Choroid plexus epithelial cell (primary cell): ENCODE results near the gene CHST7.

ENCODE experiments used
- DNase-seq: peaks from one replicate; pipeline ENCODE4 v3.0.0-alpha.2; 2010; ENCODE audit warnings: low read depth
- H3K4me3 ChIP-seq: 2 replicates; pipeline ENCODE4 v1.5.1; 2011; ENCODE audit warnings: low read depth, mild to moderate bottlenecking, control low read depth, low read length, moderate library complexity
- TF ChIP-seq, protein P1 (sequence below): conservative IDR thresholded peaks from 2 replicates; pipeline ENCODE4 v1.5.1; 2011; ENCODE audit warnings: low read depth, mild to moderate bottlenecking, control low read depth, inconsistent platforms, low read length, moderate library complexity

CHST7 gene

GRCh38 chrX:46567388-46567787 lies 6.2 kb upstream of the CHST7 start:
- no peak for DNase-seq
- H3K4me3 ChIP-seq, result no peak overlapping the region
- TF ChIP-seq, protein P1, sequence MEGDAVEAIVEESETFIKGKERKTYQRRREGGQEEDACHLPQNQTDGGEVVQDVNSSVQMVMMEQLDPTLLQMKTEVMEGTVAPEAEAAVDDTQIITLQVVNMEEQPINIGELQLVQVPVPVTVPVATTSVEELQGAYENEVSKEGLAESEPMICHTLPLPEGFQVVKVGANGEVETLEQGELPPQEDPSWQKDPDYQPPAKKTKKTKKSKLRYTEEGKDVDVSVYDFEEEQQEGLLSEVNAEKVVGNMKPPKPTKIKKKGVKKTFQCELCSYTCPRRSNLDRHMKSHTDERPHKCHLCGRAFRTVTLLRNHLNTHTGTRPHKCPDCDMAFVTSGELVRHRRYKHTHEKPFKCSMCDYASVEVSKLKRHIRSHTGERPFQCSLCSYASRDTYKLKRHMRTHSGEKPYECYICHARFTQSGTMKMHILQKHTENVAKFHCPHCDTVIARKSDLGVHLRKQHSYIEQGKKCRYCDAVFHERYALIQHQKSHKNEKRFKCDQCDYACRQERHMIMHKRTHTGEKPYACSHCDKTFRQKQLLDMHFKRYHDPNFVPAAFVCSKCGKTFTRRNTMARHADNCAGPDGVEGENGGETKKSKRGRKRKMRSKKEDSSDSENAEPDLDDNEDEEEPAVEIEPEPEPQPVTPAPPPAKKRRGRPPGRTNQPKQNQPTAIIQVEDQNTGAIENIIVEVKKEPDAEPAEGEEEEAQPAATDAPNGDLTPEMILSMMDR, result no peak

- TF ChIP-seq, protein P1, result no peak
- DNase-seq, result no peak
- H3K4me3 ChIP-seq, result no peak overlapping the region
Observed at GRCh38 chrX:46569621-46570020, 3.9 kb upstream of the CHST7 start.

DNA sequence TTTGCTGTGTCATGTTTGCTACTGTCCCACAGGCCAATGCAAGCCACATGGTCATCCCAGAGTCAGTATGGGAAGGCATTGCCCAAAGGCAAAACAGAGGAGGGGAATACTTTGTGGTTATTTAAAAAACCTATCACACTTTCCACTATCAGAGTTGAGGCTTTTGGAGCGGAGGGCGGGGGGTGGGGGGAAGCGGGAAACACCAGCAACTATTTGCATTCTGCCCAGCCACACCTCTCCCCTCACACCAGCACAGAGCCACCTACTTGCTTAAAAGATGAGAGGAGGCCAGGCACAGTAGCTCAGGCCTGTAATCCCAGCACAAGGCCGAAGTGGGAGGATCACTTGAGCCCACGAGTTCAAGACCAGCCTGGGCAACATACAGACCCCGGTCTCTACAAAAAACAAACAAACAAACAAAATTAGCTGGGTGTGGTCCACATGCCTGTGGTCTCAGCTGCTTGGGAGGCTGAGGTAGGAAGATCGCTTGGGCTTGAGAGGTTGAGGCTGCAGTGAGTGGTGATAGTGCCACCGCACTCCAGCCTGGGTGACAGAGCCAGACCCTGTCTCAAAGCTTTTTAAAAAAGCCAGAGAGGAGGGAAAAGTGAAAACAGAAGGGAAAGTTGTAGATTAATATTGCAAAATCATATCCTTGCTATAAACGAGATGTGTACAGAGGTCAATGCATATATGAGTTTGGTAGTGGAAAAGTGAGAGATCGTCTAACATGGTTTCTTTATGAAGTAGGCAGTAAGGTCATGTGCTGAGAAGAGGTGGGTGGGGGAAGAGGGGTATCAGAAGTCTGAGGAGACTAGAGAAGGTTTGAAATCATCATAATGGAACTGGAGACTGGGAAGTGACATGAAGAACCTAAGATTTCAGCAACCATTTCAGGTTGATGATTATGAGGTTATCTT lies 1.9 kb upstream of the CHST7 start:
- H3K4me3 ChIP-seq, result no peak overlapping the region
- no peak for DNase-seq
- TF ChIP-seq, protein P1, result no peak

GRCh38 chrX:46572340-46572936 lies 1.1 kb upstream of the CHST7 start:
- DNase-seq, result no peak
- TF ChIP-seq, protein P1, result peak; percentile 26
- H3K4me3 ChIP-seq, result no peak overlapping the region

DNA sequence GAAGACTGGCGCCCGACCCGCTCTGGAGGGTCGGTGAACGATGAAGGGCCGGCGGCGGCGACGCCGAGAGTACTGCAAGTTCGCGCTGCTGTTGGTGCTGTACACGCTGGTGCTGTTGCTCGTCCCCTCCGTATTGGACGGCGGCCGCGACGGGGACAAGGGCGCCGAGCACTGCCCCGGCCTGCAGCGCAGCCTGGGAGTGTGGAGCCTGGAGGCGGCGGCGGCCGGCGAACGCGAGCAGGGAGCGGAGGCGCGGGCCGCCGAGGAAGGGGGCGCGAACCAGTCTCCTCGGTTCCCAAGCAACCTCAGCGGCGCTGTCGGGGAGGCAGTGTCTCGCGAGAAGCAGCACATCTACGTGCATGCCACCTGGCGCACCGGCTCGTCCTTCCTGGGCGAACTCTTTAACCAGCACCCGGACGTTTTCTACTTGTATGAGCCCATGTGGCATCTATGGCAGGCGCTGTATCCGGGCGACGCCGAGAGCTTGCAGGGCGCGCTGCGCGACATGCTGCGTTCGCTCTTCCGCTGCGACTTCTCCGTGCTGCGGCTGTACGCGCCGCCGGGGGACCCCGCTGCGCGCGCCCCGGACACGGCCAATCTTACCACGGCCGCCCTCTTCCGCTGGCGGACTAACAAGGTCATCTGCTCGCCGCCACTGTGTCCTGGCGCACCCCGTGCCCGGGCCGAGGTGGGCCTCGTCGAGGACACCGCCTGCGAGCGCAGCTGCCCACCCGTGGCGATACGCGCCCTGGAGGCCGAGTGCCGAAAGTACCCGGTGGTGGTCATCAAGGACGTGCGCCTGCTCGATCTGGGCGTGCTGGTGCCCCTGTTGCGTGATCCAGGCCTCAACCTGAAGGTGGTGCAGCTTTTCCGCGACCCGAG lies 568 bp downstream of the CHST7 start:
- TF ChIP-seq, protein P1, result no peak
- peak; percentile 65 for DNase-seq
- H3K4me3 ChIP-seq, result peak overlapping the region; percentile 63

GRCh38 chrX:46574774-46575381 lies 1.3 kb downstream of the CHST7 start:
- TF ChIP-seq, protein P1, result no peak
- peak; percentile 27 for DNase-seq
- H3K4me3 ChIP-seq, result peak overlapping the region; percentile 63
